IMR-90 (cell line): ENCODE measurements around the gene TMEM43. TPM values are rescaled to one million over a fixed set of nuclear protein-coding genes. Genes with fewer than 3 reads are reported as not detected.

Source experiments
- ATAC-seq: fragments of 200-7000 bp; cut with Tn5 transposase; 2 replicates; pipeline ENCODE4 v1.9.1; 2020; ENCODE audit warnings: low read depth, mild to moderate bottlenecking, moderate library complexity
- BruUV-seq: library from RNA; stranded (reverse); fragments of 400-500 nt; replicated peaks from 2 replicates; lab custom pipeline; 2021; lab: Mats Ljungman, UMichigan
- CTCF ChIA-PET: fragments of 300-600 bp; formaldehyde crosslinking; extraction: SDS; loops from one replicate; lab custom pipeline; 2021; ENCODE audit warnings: antibody characterized with exemption; lab: Yijun Ruan, JAX
- POLR2A ChIA-PET: fragments of 300-600 bp; sonication (Branson Sonifier 250); formaldehyde crosslinking; loops from one replicate; lab custom pipeline; 2022; ENCODE audit warnings: antibody characterized with exemption; ENCODE audit not compliant: unreplicated experiment; lab: Charles Lee
- DNase-seq: peaks from one replicate; pipeline ENCODE4 v3.0.0; 2013
- H2AFZ ChIP-seq: replicated peaks from 2 replicates; pipeline ENCODE3; 2013; ENCODE audit warnings: low read length, mild to moderate bottlenecking; ENCODE audit not compliant: poor library complexity
- H2AK5ac ChIP-seq: 2 replicates; pipeline ENCODE4 v1.6.1; 2013; ENCODE audit warnings: low read depth, low read length, inconsistent platforms
- H2AK9ac ChIP-seq: replicated peaks from 2 replicates; pipeline ENCODE3; 2013; ENCODE audit warnings: mild to moderate bottlenecking, low read depth, low read length, moderate library complexity; ENCODE audit not compliant: poor library complexity
- H2BK120ac ChIP-seq: 2 replicates; pipeline ENCODE4 v1.6.1; 2013; ENCODE audit warnings: low read depth, low read length, inconsistent platforms
- H2BK15ac ChIP-seq: 3 replicates; pipeline ENCODE4 v1.6.1; 2013; ENCODE audit warnings: low read depth, low read length, inconsistent platforms
- H2BK20ac ChIP-seq: 2 replicates; pipeline ENCODE4 v1.6.1; 2013; ENCODE audit warnings: low read depth, mild to moderate bottlenecking, inconsistent platforms, low read length, moderate library complexity
- H2BK5ac ChIP-seq: 2 replicates; pipeline ENCODE4 v1.6.1; 2013; ENCODE audit warnings: mild to moderate bottlenecking, low read depth, low read length, inconsistent platforms; ENCODE audit not compliant: poor library complexity, severe bottlenecking
- H3K14ac ChIP-seq: replicated peaks from 2 replicates; pipeline ENCODE4 v1.6.1; 2013; ENCODE audit warnings: low read depth, low read length, inconsistent platforms
- H3K18ac ChIP-seq: 2 replicates; pipeline ENCODE4 v1.6.1; 2013; ENCODE audit warnings: low read depth, low read length, control low read depth
- H3K23ac ChIP-seq: 2 replicates; pipeline ENCODE4 v1.6.1; 2013; ENCODE audit warnings: low read depth, low read length, inconsistent platforms
- H3K27ac ChIP-seq: 2 replicates; pipeline ENCODE4 v1.5.1; 2013; ENCODE audit warnings: mild to moderate bottlenecking, control low read depth, low read length; ENCODE audit not compliant: insufficient read depth
- H3K27me3 ChIP-seq: 2 replicates; pipeline ENCODE4 v1.6.1; 2013; ENCODE audit warnings: low read length; ENCODE audit not compliant: control insufficient read depth, insufficient read depth
- H3K36me3 ChIP-seq: 2 replicates; pipeline ENCODE4 v1.6.1; 2013; ENCODE audit warnings: low read length, mixed read lengths; ENCODE audit not compliant: control insufficient read depth, insufficient read depth
- H3K4ac ChIP-seq: 2 replicates; pipeline ENCODE4 v1.6.1; 2013; ENCODE audit warnings: low read depth, low read length, inconsistent platforms
- H3K4me1 ChIP-seq: 2 replicates; pipeline ENCODE4 v1.6.1; 2013; ENCODE audit warnings: low read length, mixed read lengths; ENCODE audit not compliant: control insufficient read depth, insufficient read depth
- H3K4me2 ChIP-seq: 2 replicates; pipeline ENCODE4 v1.6.1; 2013; ENCODE audit warnings: low read depth, mild to moderate bottlenecking, control low read depth, low read length, moderate library complexity
- H3K4me3 ChIP-seq: 2 replicates; pipeline ENCODE4 v1.5.1; 2013; ENCODE audit warnings: low read depth, mild to moderate bottlenecking, control low read depth, low read length, moderate library complexity; ENCODE audit not compliant: insufficient read depth
- H3K56ac ChIP-seq: 2 replicates; pipeline ENCODE4 v1.6.1; 2013; ENCODE audit warnings: low read length, inconsistent platforms; ENCODE audit not compliant: insufficient read depth; ENCODE audit errors: extremely low read depth
- H3K79me1 ChIP-seq, 2 experiments: 2 replicates each; pipeline ENCODE4 v1.6.1; 2013; ENCODE audit warnings: low read length in 2 of 2, inconsistent platforms in 1 of 2, low read depth in 1 of 2
- H3K9ac ChIP-seq: 2 replicates; pipeline ENCODE4 v1.6.1; 2013; ENCODE audit warnings: low read depth, low read length, control low read depth
- H3K9me1 ChIP-seq: 2 replicates; pipeline ENCODE4 v1.6.1; 2013; ENCODE audit warnings: low read length, inconsistent platforms; ENCODE audit not compliant: insufficient read depth
- H3K9me3 ChIP-seq: 2 replicates; pipeline ENCODE4 v1.6.1; 2013; ENCODE audit warnings: low read length; ENCODE audit not compliant: control insufficient read depth, insufficient read depth
- H4K20me1 ChIP-seq: 2 replicates; pipeline ENCODE4 v1.6.1; 2013; ENCODE audit warnings: low read length, inconsistent platforms; ENCODE audit not compliant: insufficient read depth
- H4K5ac ChIP-seq: 2 replicates; pipeline ENCODE4 v1.6.1; 2013; ENCODE audit warnings: mild to moderate bottlenecking, low read depth, low read length, control low read depth
- H4K8ac ChIP-seq, 2 experiments: 2 replicates each; pipeline ENCODE4 v1.6.1; 2013; ENCODE audit warnings: low read depth in 2 of 2, low read length in 2 of 2, control low read depth in 1 of 2, inconsistent platforms in 1 of 2
- H4K91ac ChIP-seq: 2 replicates; pipeline ENCODE4 v1.6.1; 2013; ENCODE audit warnings: low read depth, low read length, inconsistent platforms; ENCODE audit not compliant: insufficient read depth
- BHLHE40 ChIP-seq: fragments of 150-350 bp; IDR thresholded peaks from 2 replicates; pipeline ENCODE4 v1.6.1; 2016; ENCODE audit warnings: mild to moderate bottlenecking, low read depth, low read length
- CEBPB ChIP-seq: IDR thresholded peaks from 2 replicates; pipeline ENCODE4 v1.6.1; 2012; ENCODE audit warnings: low read depth, low read length, improper control_type of control experiment
- CHD1 ChIP-seq: IDR thresholded peaks from 2 replicates; pipeline ENCODE4 v1.6.1; 2012; ENCODE audit warnings: low read depth, low read length, improper control_type of control experiment
- CTCF ChIP-seq: conservative IDR thresholded peaks from 2 replicates; pipeline ENCODE4 v1.5.1; 2012; ENCODE audit warnings: mild to moderate bottlenecking, low read depth, low read length, improper control_type of control experiment
- MAFK ChIP-seq: IDR thresholded peaks from 2 replicates; pipeline ENCODE4 v1.6.1; 2012; ENCODE audit warnings: low read depth, low read length, improper control_type of control experiment
- MAZ ChIP-seq: IDR thresholded peaks from 2 replicates; pipeline ENCODE4 v1.6.1; 2012; ENCODE audit warnings: low read depth, mild to moderate bottlenecking, low read length, improper control_type of control experiment, moderate library complexity, borderline replicate concordance
- NFE2L2 ChIP-seq: fragments of 150-350 bp; IDR thresholded peaks from 2 replicates; pipeline ENCODE4 v1.6.1; 2016; ENCODE audit warnings: low read depth, mild to moderate bottlenecking, low read length
- POLR2A ChIP-seq: IDR thresholded peaks from 2 replicates; pipeline ENCODE4 v1.6.1; 2012; ENCODE audit warnings: mild to moderate bottlenecking, low read depth, low read length
- RAD21 ChIP-seq: IDR thresholded peaks from 2 replicates; pipeline ENCODE4 v1.6.1; 2012; ENCODE audit warnings: low read length, improper control_type of control experiment
- RCOR1 ChIP-seq: IDR thresholded peaks from 2 replicates; pipeline ENCODE4 v1.6.1; 2012; ENCODE audit warnings: mild to moderate bottlenecking, low read length, improper control_type of control experiment; ENCODE audit not compliant: insufficient replicate concordance
- RFX5 ChIP-seq: IDR thresholded peaks from 2 replicates; pipeline ENCODE4 v1.8.0; 2012; ENCODE audit warnings: low read depth, mild to moderate bottlenecking, low read length, moderate library complexity
- SMC3 ChIP-seq: fragments of 150-350 bp; IDR thresholded peaks from 2 replicates; pipeline ENCODE4 v1.6.1; 2016; ENCODE audit warnings: low read depth, mild to moderate bottlenecking, antibody characterized with exemption, low read length, moderate library complexity
- WGBS, 2 experiments: methylation state at CpG; one replicate each; pipeline versions ENCODE4 v1.1.5 to v1.1.7; 2013; ENCODE audit warnings: missing lambda C conversion rate in 2 of 2; ENCODE audit not compliant: insufficient read length in 1 of 2; ENCODE audit errors: extremely low coverage in 2 of 2; 5-methylcytosine and 5-hydroxymethylcytosine counted together
- dilution Hi-C: fragments of 300-500 bp; cut with HindIII; formaldehyde crosslinking; loops from one replicate; pipeline ENCODE4 v1.14.3; 2018; ENCODE audit warnings: low sequenced_read_pairs; ENCODE audit not compliant: unreplicated experiment
- in situ Hi-C: fragments of 300-500 bp; cut with MboI; formaldehyde crosslinking; loops from 3 replicates; pipeline ENCODE4 v1.14.3; 2019; ENCODE audit warnings: low sequenced_read_pairs, inconsistent platforms, mixed read lengths
- intact Hi-C: fragments of 100-400 bp; cut with micrococcal nuclease; formaldehyde crosslinking; loops from 2 replicates; pipeline ENCODE4 v1.10.0; 2022
- polyA plus RNA-seq, 3 experiments: library from polyadenylated mRNA; depleted of rRNA; stranded (reverse); fragments of >200 nt; gene quantifications; 2 replicates each; pipeline ENCODE4 v1.2.3, GENCODE V29; 2012; ENCODE audit warnings: low replicate concordance in 1 of 3
- total RNA-seq: library from RNA; depleted of rRNA; stranded (reverse); fragments of >200 nt; gene quantifications from 2 replicates; pipeline ENCODE4 v1.2.3, GENCODE V29; 2012

Gene TMEM43
- total and polyA plus RNA-seq, 2 of the 4 experiments (the other 2 are of a cell fraction): 109 to 114 TPM

DNA sequence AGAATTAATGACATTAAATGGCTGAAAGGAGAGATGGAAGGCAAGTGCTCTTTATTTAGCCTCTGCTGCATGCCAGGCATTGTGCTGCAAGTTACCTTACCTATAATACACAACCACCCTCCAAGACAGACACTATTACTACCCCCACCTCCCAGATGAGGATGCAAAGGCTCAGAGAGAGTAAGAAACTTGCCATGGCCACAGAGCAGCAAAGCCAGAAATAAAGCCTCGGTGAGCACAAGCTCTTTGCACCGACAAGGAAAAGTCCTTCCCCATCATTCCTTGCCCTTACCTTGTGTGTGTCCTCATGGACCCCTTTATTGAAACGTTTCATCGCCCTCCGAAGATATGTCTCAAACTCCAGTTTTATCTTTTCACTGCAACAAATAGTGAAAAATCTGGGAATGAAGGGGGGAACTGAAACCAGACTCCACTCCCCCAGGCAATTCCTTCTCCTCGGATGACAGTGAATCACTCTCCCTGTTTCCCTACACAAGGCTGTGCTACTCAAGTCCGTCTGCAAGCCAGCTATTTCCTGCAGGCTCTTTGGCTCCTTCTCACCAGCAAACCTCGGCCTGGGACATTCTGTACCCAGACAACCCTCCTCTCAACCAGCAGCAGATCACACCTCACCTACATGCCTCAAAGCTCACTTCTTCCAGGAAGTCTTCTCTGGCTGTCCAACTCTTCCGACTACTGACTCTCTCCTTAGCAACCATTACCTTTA, 42.2 kb downstream of the TMEM43 start:
- in situ Hi-C loops: no loop called here

More for the DNA sequence above, 42.2 kb downstream of the TMEM43 start:
- TF ChIP-seq POLR2A: no peak
- no peak for TF ChIP-seq CEBPB
- TF ChIP-seq NFE2L2: no peak
- no peak for TF ChIP-seq RCOR1
- no peak for TF ChIP-seq RFX5
- no peak for TF ChIP-seq BHLHE40
- TF ChIP-seq MAZ: no peak
- no peak for TF ChIP-seq SMC3
- TF ChIP-seq MAFK: no peak
- TF ChIP-seq CHD1: no peak
- TF ChIP-seq RAD21: no peak
- TF ChIP-seq CTCF: no peak
- Histone ChIP-seq H3K79me1 (peaks cover 30 to 35% of the 10 kb centered on the region in 2 experiments), H3K9ac (no peak overlapping the region), H3K56ac (no peak overlapping the region), H2BK20ac (no peak overlapping the region), H2AFZ (no peak overlapping the region), H2AK5ac (no peak overlapping the region), H3K4me3 (no peak overlapping the region), H3K9me3 (0 out of 2 replicates have a peak, but pooled peaks cover 1% of the 10 kb centered on the region), H3K18ac (no peak overlapping the region), H4K20me1 (no peaks in the 10 kb centered on the region), H4K8ac (no peak overlapping the region), H3K4ac (no peak overlapping the region), H2AK9ac (no peak overlapping the region), H3K4me2 (no peak overlapping the region), H3K27ac (no peak overlapping the region), H2BK5ac (no peak overlapping the region), H3K27me3 (no peaks in the 10 kb centered on the region), H3K4me1 (peaks cover 6% of the 10 kb centered on the region; the same call in 1 of the 2 replicates), H2BK120ac (no peak overlapping the region), H4K91ac (no peak overlapping the region), H3K23ac (no peak overlapping the region), H4K5ac (no peak overlapping the region), H3K36me3 (peaks cover 63% of the 10 kb centered on the region), H2BK15ac (no peak overlapping the region), H3K14ac (no peak overlapping the region), H3K9me1 (peaks cover 8% of the 10 kb centered on the region)
- CTCF ChIA-PET: no interaction called here
- peak; percentile 26 for DNase-seq
- dilution Hi-C loops: no loop called here
- intact Hi-C loops: no loop called here
- BruUV-seq: no TSS peak
- POLR2A ChIA-PET: no interaction called here
- no peak for ATAC-seq
- no CpG with 5 or more reads among the region's 9 CpGs for WGBS, 2 experiments
